ENCODE measurements around the gene PFDN6.

Gene PFDN6

GRCh38 chr6:33288921-33289783 lies at the start of gene PFDN6, which contains the start of gene WDR46:
PFDN6 (plus strand) TSS chr6:33289601; CDS start chr6:33289857, 256 bp downstream.
WDR46 (minus strand) TSS chr6:33289239; CDS start chr6:33289170, 69 bp downstream.
- FAIRE-seq (no peak), DNase-seq (ENCODE audit: insufficient read length, low spot score) (peak; percentile 98)
- no peak for TF ChIP-seq CTCF (IDR thresholded peaks at IDR 0.05; ENCODE audit: insufficient read depth, missing control alignments)

DNA sequence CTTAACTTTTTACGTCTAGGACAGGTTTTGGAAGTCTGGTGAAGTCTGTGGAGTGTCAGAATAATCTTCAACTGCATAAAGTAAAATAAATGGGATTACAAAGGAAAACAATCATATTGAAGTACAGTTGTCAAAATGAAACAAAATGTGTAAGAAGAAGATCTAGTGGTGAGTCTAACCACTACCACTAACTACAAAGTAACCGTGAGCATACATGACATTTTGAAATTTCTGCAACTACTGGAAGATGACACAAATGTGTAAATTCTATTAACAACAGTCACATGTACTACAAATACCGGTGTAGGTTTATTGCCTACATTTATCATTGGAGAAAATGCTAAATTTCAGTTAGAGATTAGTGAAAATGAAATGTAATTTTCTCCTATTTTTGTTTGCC lies 47.4 kb upstream of the PFDN6 start:
- DNase-seq (ENCODE audit: insufficient read length, low spot score), result no peak
- no peak for FAIRE-seq
- TF ChIP-seq CTCF (IDR thresholded peaks at IDR 0.05; ENCODE audit: insufficient read depth, missing control alignments), result no peak

DNA sequence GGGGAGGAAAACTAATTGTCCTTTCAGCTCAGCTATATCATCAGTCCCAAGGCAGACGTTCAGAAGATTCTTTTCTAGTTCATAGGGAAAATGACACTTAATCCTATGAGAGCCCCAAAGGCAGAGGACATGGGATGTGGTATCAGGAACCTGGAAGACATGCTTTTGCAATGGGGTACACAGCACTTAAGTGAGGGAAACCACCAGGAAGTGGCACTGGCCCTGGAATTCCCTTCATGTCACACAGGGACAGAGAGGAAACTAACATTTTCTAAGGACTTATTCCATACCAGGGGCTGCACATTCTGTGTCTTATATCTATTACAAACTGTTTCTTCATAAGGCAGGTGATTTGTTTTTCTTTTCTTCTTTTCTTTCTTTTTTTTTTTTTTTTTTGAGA lies 45.9 kb upstream of the PFDN6 start:
- FAIRE-seq (no peak), DNase-seq (ENCODE audit: insufficient read length, low spot score) (no peak)
- no peak for TF ChIP-seq CTCF (IDR thresholded peaks at IDR 0.05; ENCODE audit: insufficient read depth, missing control alignments)

GRCh38 chr6:33247977-33248642 lies 41.3 kb upstream of the PFDN6 start:
- DNase-seq (ENCODE audit: insufficient read length, low spot score), result peak; percentile 31
- TF ChIP-seq CTCF (IDR thresholded peaks at IDR 0.05; ENCODE audit: insufficient read depth, missing control alignments), result peak; percentile 88
- FAIRE-seq, result no peak

DNA sequence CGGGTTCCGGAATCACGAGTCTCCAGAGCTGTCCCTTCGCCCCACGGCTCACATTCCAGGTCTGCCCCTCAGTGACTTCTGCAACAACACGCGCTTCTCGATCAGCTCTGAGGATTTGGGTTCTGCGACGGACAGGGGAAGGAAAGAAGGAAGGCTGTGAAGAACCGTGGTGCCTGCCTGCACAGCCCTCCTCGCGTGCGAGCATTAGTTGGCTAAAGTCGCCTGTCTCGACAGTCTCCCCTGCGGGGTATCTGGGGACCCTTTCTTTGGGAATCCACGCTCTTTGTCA lies 40.8 kb upstream of the PFDN6 start:
- FAIRE-seq, result no peak
- DNase-seq (ENCODE audit: insufficient read length, low spot score), result no peak
- TF ChIP-seq CTCF (IDR thresholded peaks at IDR 0.05; ENCODE audit: insufficient read depth, missing control alignments), result no peak

DNA sequence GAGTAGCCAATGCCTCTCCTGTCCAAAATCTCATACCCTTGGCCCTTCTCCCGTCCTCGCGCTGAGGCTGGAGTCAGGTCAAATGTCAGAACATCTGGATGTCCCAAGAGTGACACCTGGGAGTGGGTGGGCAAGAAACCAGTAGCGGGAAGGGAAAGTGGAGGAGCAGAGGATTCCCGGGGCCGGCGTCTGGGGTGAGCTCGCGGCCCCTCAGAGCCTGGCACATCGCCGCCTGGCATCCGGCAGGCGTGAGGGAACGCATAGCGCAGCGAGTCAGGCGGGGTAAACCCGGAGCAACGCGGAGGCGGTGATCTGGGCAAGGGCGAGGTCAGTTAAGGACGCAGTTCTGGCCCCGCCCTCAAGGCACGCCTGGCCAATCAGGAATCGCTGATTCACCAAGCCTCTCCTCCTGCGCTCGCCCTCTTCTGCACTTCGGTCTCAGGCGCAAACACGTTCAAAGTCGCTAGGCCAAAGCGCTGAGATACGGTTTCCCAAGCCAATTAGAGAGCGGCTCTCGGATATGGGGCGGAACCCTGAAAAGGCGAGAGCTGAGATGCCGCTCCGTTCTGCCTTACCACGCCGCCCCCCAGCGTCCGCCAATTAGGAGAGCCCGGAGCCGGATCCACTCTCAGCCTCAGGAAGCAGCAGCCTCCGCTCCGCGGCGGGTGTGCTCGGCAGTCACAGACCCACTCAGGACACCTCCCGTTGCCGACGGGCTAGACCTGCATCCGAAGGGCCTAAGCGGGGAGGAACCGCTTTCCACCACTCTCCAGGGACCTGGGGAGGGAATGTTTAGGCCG lies 40.3 kb upstream of the PFDN6 start:
- FAIRE-seq (peak; percentile 51), DNase-seq (ENCODE audit: insufficient read length, low spot score) (peak; percentile 61)
- TF ChIP-seq CTCF (IDR thresholded peaks at IDR 0.05; ENCODE audit: insufficient read depth, missing control alignments), result peak; percentile 12
